Neural crest cell (in vitro differentiated cells): ENCODE results near the gene EDA. TPM values are rescaled to one million over a fixed set of nuclear protein-coding genes. Genes with fewer than 3 reads are reported as not detected.

Experiments
- DNase-seq: peaks from one replicate; pipeline ENCODE4 v3.0.0; 2021; ENCODE audit warnings: low read depth, mixed read lengths, low spot score
- H3K27ac Mint-ChIP-seq: one replicate; pipeline ENCODE4 v1.8.0; 2021; ENCODE audit warnings: mild to moderate bottlenecking, mixed read lengths; ENCODE audit not compliant: unreplicated experiment
- H3K27me3 Mint-ChIP-seq: 2 replicates; pipeline ENCODE4 v1.8.0; 2021; ENCODE audit warnings: low read depth, mild to moderate bottlenecking, mixed read lengths
- H3K36me3 Mint-ChIP-seq: 2 replicates; pipeline ENCODE4 v1.8.0; 2021; ENCODE audit warnings: low read depth, mild to moderate bottlenecking, mixed read lengths
- H3K4me1 Mint-ChIP-seq: 2 replicates; pipeline ENCODE4 v1.8.0; 2021; ENCODE audit warnings: mixed read lengths
- H3K4me3 Mint-ChIP-seq: one replicate; pipeline ENCODE4 v1.8.0; 2021; ENCODE audit warnings: mild to moderate bottlenecking, mixed read lengths
- H3K9me3 Mint-ChIP-seq: 2 replicates; pipeline ENCODE4 v1.8.0; 2021; ENCODE audit warnings: mixed read lengths
- CTCF ChIP-seq: fragments of 200-600 bp; sonication (generic); conservative IDR thresholded peaks from 2 replicates; pipeline ENCODE4 v1.5.0; 2021; ENCODE audit warnings: antibody characterized with exemption, mild to moderate bottlenecking
- total RNA-seq: library from RNA; stranded (reverse); gene quantifications from 2 replicates; pipeline ENCODE4 v1.2.1, GENCODE V29; 2021

Gene EDA
- total RNA-seq, 1 donor from 2014 or later, result 2.5 TPM

DNA sequence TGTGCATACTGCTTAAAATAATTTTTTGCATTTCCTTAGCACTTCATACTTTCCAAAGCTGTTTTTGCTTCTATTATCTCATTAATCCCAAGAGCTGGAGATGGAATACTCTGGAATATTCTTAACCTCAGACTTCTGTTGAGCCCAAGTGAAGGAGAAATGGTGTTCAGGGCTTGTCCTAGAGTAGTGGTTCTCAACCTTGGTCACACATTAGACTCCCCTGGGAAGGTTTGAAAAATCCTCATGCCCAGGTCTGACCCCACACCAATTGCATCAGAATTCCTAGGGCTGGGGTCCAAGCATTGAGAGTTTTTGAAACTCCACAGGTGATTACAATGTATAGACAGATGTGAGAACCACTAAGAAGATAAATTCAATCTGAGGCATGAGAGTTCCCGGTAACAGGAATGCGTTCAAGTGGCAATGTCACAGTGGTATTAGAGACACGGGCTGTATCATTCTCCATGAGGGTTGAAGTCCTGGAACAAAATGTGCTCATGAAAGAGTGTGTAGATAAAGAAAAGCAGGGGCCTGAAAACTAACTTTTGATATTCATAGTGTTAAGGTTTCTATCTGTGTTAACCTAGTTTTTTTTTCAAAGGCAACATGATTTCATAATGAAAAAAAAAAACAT, 385.9 kb downstream of the EDA start:
- H3K27me3 Mint-ChIP-seq, result no peaks in the 10 kb centered on the region
- peaks cover 3% of the 10 kb centered on the region for H3K36me3 Mint-ChIP-seq
- peaks cover 13% of the 10 kb centered on the region for H3K9me3 Mint-ChIP-seq
- TF ChIP-seq CTCF, result no peak
- no peak overlapping the region for H3K27ac Mint-ChIP-seq
- no peaks in the 10 kb centered on the region for H3K4me1 Mint-ChIP-seq
- no peak for DNase-seq
- no peak overlapping the region for H3K4me3 Mint-ChIP-seq

- no peak overlapping the region for H3K27ac Mint-ChIP-seq
- no peak overlapping the region for H3K4me3 Mint-ChIP-seq
- no peak for TF ChIP-seq CTCF
- no peak for DNase-seq
- no peaks in the 10 kb centered on the region for H3K9me3 Mint-ChIP-seq
- peaks cover 4% of the 10 kb centered on the region for H3K4me1 Mint-ChIP-seq
- H3K27me3 Mint-ChIP-seq, result no peaks in the 10 kb centered on the region
- H3K36me3 Mint-ChIP-seq, result no peaks in the 10 kb centered on the region
Observed at GRCh38 chrX:70007946-70008345, 392.0 kb downstream of the EDA start.

GRCh38 chrX:70009049-70009448, 393.1 kb downstream of the EDA start:
- no peaks in the 10 kb centered on the region for H3K27me3 Mint-ChIP-seq
- no peak for TF ChIP-seq CTCF
- no peak overlapping the region for H3K27ac Mint-ChIP-seq
- H3K4me3 Mint-ChIP-seq, result no peak overlapping the region
- H3K4me1 Mint-ChIP-seq, result peaks cover 13% of the 10 kb centered on the region
- no peaks in the 10 kb centered on the region for H3K9me3 Mint-ChIP-seq
- DNase-seq, result no peak
- H3K36me3 Mint-ChIP-seq, result no peaks in the 10 kb centered on the region

GRCh38 chrX:70009970-70010369, 394.1 kb downstream of the EDA start:
- Mint-ChIP-seq H3K9me3 (no peaks in the 10 kb centered on the region), H3K27ac (no peak overlapping the region), H3K4me3 (no peak overlapping the region), H3K27me3 (no peaks in the 10 kb centered on the region), H3K4me1 (peaks cover 13% of the 10 kb centered on the region), H3K36me3 (peaks cover 3% of the 10 kb centered on the region)
- TF ChIP-seq CTCF, result no peak
- DNase-seq, result no peak

DNA sequence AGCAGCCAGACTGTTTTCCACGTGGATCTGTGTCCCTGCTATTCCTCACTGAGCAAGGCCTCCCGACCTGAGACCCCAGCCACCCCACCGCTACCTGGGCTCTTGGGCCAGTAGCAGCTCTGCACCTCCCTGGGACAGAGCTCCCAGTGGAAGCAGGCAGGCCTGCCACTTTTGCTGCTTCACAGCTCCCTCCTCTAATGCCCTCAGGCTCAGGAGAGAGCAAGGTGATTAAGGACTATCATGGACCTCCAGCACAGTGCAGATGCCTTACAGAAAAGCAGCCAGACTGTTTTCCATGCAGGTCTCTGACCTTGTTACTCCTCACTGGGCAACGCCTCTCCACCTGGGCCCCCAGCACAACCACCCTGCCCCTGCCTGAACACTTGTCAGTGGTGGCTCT, 396.8 kb downstream of the EDA start:
- TF ChIP-seq CTCF, result no peak
- H3K36me3 Mint-ChIP-seq, result peaks cover 3% of the 10 kb centered on the region
- H3K9me3 Mint-ChIP-seq, result peaks cover 6% of the 10 kb centered on the region

More for the DNA sequence above, 396.8 kb downstream of the EDA start:
- Mint-ChIP-seq H3K4me3 (no peak overlapping the region), H3K27ac (no peak overlapping the region), H3K27me3 (no peaks in the 10 kb centered on the region), H3K4me1 (peaks cover 13% of the 10 kb centered on the region)
- DNase-seq, result no peak
